ENCODE data around the gene GRIFIN. TPM values are rescaled to one million over a fixed set of nuclear protein-coding genes. Genes with fewer than 3 reads are reported as not detected.

The GRIFIN gene
- total and polyA plus RNA-seq, 9 of the 15 experiments (the other 6 are each of a cell fraction or from before 2014, with no cell fraction given), result not detected

- no TSS peak for BruUV-seq (replicated peaks)
- H3K4me3 ChIP-seq, result no peak overlapping the region
- no peaks in the 10 kb centered on the region for H3K9me3 ChIP-seq (replicated peaks; ENCODE audit: control insufficient read depth, insufficient read depth, low read depth, low read length)
- peaks cover 0 to 41% of the 10 kb centered on the region in 2 experiments; a peak in 2 of 5 replicates for H3K27me3 ChIP-seq (ENCODE audit: control insufficient read depth in 2 of 2, insufficient read depth in 2 of 2, low read length in 2 of 2)
- in situ Hi-C loops (cut with MboI), result no loop called here
- POLR2A ChIA-PET, result interaction anchor here (0.7 to 1.9 kb wide), 4 partner anchors 14 to 1805 kb away, joined by 3 to 4 read pairs (median 4); no protein-coding TSS in a partner anchor
- H3K4me2 ChIP-seq (ENCODE audit: insufficient read depth, low read length), result no peak overlapping the region
- FAIRE-seq (no peak), ATAC-seq (peak; percentile 48), DNase-seq (ENCODE audit: extremely low read depth in 1 of 4, low spot score in 3 of 4) (peak in 1 of 4 experiments; percentile 45)
- H3K36me3 ChIP-seq (ENCODE audit: control insufficient read depth, insufficient read depth, low read length), result no peaks in the 10 kb centered on the region
- CTCF ChIA-PET (ENCODE audit: low intra/inter-chr PET ratio), result no interaction called here
- 9% methylated on average over 22 of the region's 27 CpGs for WGBS (ENCODE audit: insufficient coverage, low coverage, missing lambda C conversion rate)
- H3K9ac ChIP-seq (ENCODE audit: insufficient read depth in 1 of 2, low read depth in 2 of 2, low read length in 2 of 2), result 0 out of 4 replicates have a peak overlapping the region, but pooled peaks of 1 of the 2 experiments have one; percentile 42
- no peaks in the 10 kb centered on the region; the same call in 1 of the 2 replicates for H4K20me1 ChIP-seq (replicated peaks; ENCODE audit: control insufficient read depth, insufficient read depth, low read length)
- intact Hi-C loops (cut with micrococcal nuclease), result no loop called here
- no peak overlapping the region for H3K27ac ChIP-seq (ENCODE audit: extremely low read depth, low read depth, low read length)
- peaks cover 4 to 65% of the 10 kb centered on the region in 2 experiments; a peak in 4 of 5 replicates for H3K4me1 ChIP-seq (replicated peaks in 1 of 2; ENCODE audit: control insufficient read depth in 2 of 2, insufficient read depth in 2 of 2, low read length in 2 of 2)
- no peaks in the 10 kb centered on the region for H3K79me2 ChIP-seq (ENCODE audit: control insufficient read depth, insufficient read depth, low read length)
- no peak overlapping the region for H2AFZ ChIP-seq (ENCODE audit: low read depth, low read length)
- no peaks in the 10 kb centered on the region for H3K9me1 ChIP-seq (ENCODE audit: control insufficient read depth, insufficient read depth, low read length)
- TF ChIP-seq FOXA3 (CRISPR knock-in tag; conservative IDR thresholded peaks at IDR 0.05 in 1 of 2, IDR thresholded peaks at IDR 0.05 in 1 of 2), result peak; percentile 92 to 97
- TF ChIP-seq STAG1 (CRISPR knock-in tag; IDR thresholded peaks at IDR 0.05; ENCODE audit: borderline replicate concordance), result 0 out of 2 replicates have a peak, but pooled peaks have one; percentile 9
- TF ChIP-seq VEZF1 (CRISPR knock-in tag; IDR thresholded peaks at IDR 0.05), result 0 out of 2 replicates have a peak, but pooled peaks have one; percentile 35
- TF ChIP-seq ATF3 (IDR thresholded peaks at IDR 0.05), result no peak
- no peak for TF ChIP-seq ATF3 (CRISPR knock-in tag; conservative IDR thresholded peaks at IDR 0.05)
- no peak for TF ChIP-seq THAP7 (CRISPR knock-in tag; IDR thresholded peaks at IDR 0.05)
- TF ChIP-seq PHB (CRISPR knock-in tag; IDR thresholded peaks at IDR 0.05), result no peak
- TF ChIP-seq HES1 (IDR thresholded peaks at IDR 0.05; ENCODE audit: low read depth), result 0 out of 2 replicates have a peak, but pooled peaks have one; percentile 25
Measured at GRCh38 chr7:2510909-2511768, 34.9 kb upstream of the GRIFIN start.
